ENCODE measurements around the gene TIGAR.

GRCh38 chr12:4289231-4289878, 31.7 kb upstream of the TIGAR start:
- TF ChIP-seq CTCF (IDR thresholded peaks at IDR 0.05) (no peak), POLR2AphosphoS5 (IDR thresholded peaks at IDR 0.05) (no peak)
